Upper lobe of left lung (tissue), 4 donors: Measurements from ENCODE around the gene PEMT.

Experiments used
- CTCF ChIP-seq, 6 experiments: fragments of 450-650 bp in 4 of 6; fragments of 200-600 bp in 2 of 6; sonication (generic) in 2 of 6; IDR thresholded peaks; one replicate each; pipeline ENCODE4 v1.5.1; 2016 to 2019; ENCODE audit warnings: antibody characterized with exemption in 6 of 6
- EP300 ChIP-seq, 4 donors: sonication (generic); formaldehyde crosslinking; IDR thresholded peaks; one replicate each; pipeline ENCODE4 v1.5.1; 2017; ENCODE audit warnings: antibody characterized with exemption in 4 of 4, control low read depth in 2 of 4
- POLR2A ChIP-seq, 4 donors: fragments of 450-650 bp; IDR thresholded peaks; one replicate each; pipeline ENCODE4 v1.5.1; 2016 to 2017; ENCODE audit warnings: antibody characterized with exemption in 4 of 4, mild to moderate bottlenecking in 2 of 4
- POLR2AphosphoS5 ChIP-seq, 2 donors: sonication (generic); formaldehyde crosslinking; IDR thresholded peaks; one replicate each; pipeline ENCODE4 v1.5.1; 2017; ENCODE audit warnings: antibody characterized with exemption in 2 of 2

GRCh38 chr17:17540935-17541639 is 50.4 kb downstream of the PEMT start:
- no peak for TF ChIP-seq CTCF (IDR thresholded peaks at IDR 0.05)
- TF ChIP-seq EP300 (IDR thresholded peaks at IDR 0.05) = no peak
- no peak for TF ChIP-seq POLR2AphosphoS5 (IDR thresholded peaks at IDR 0.05)
- no peak for TF ChIP-seq POLR2A (IDR thresholded peaks at IDR 0.05)
